Prostate gland (tissue), 2 donors: ENCODE data around the gene CCSER1.

ENCODE experiments used
- CTCF ChIP-seq, 4 experiments: fragments of 200-600 bp in 2 of 4; fragments of 450-650 bp in 2 of 4; sonication (generic) in 2 of 4; IDR thresholded peaks; 1 replicate in 3 of 4; 2 replicates in 1 of 4; pipeline ENCODE4 v1.5.1; 2016 to 2019; ENCODE audit warnings: antibody characterized with exemption in 4 of 4, mild to moderate bottlenecking in 2 of 4, moderate library complexity in 2 of 4
- POLR2A ChIP-seq: fragments of 450-650 bp; IDR thresholded peaks from one replicate; pipeline ENCODE4 v1.6.1; 2016; ENCODE audit warnings: antibody characterized with exemption, mild to moderate bottlenecking
- POLR2AphosphoS5 ChIP-seq: sonication (generic); formaldehyde crosslinking; IDR thresholded peaks from one replicate; pipeline ENCODE4 v1.6.1; 2017; ENCODE audit warnings: antibody characterized with exemption

DNA sequence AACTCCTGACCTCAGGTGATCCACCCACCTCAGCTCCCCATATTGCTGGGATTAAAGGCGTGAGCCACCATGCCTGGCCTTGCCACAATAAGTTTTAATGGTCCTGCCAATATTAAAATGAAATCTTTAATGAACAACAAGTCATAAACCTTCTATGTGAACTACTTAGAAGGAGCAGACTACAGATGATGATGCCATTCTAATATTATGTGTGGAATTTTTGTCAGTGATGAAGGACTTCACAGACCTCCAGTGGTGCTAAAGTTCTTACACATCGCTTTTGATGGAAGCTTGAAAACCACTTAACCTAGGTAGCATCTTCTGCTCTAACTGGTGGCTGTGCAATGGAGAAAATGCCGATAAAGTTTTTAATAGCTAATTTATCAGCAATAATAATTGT, 331.4 kb downstream of the CCSER1 start:
- no peak for TF ChIP-seq POLR2AphosphoS5
- no peak for TF ChIP-seq POLR2A
- no peak for TF ChIP-seq CTCF (IDR thresholded peaks at IDR 0.05)
